SH-SY5Y (cell line): ENCODE data around the gene NUP214.

Source experiments
- GATA2 ChIP-seq: IDR thresholded peaks from 2 replicates; pipeline ENCODE4 v1.6.1; 2011; ENCODE audit warnings: mild to moderate bottlenecking, low read depth, low read length
- GATA3 ChIP-seq: IDR thresholded peaks from 2 replicates; pipeline ENCODE4 v1.6.1; 2011; ENCODE audit warnings: low read depth, mild to moderate bottlenecking, low read length, moderate library complexity

DNA sequence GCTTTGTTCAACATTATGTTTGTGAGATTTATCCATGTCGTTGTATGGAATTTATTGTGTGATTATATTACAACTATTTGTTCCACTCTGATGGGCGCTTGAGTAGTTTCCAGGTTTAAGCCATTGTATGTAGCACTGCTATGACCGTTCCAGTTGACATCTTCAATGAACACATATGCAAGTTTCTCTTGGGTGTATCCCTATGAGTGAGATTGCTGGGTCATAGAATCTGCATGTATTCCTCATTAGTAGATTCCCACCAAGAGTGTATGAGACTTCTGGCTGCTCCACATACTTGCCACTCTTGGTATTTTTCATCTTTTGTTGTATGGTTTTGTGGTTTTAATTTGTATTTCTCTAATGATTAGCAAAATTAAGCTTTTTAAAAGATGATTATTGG, 22.9 kb downstream of the NUP214 start:
- TF ChIP-seq GATA3 (no peak), GATA2 (no peak)
